ENCODE results near the gene TTLL1.

DNA sequence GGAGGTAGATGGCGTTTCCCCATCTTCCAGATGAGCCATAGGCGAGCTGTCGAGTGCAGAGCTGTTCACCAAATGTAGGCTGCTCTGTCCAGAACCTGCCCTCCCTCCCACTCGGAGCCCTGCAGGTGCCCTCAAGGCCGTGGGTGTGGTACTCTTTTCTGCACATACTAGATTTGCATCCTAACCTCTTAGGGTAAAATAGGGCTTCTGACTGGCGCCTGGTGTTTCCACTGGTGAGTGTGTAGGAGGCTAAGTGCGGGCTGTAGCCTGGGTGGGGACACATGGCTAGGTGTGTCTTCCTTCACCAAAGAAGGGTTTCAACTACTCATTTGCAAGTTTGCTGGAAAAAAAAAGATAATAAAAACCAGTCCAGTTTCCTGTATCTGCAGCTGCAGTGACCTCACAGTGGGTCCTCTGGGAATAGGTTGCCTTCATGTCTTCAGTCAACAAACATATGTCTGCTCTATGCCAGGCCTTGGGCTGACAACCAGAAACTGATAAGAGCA lies 29.8 kb upstream of the TTLL1 start:
- TF ChIP-seq, protein P1, sequence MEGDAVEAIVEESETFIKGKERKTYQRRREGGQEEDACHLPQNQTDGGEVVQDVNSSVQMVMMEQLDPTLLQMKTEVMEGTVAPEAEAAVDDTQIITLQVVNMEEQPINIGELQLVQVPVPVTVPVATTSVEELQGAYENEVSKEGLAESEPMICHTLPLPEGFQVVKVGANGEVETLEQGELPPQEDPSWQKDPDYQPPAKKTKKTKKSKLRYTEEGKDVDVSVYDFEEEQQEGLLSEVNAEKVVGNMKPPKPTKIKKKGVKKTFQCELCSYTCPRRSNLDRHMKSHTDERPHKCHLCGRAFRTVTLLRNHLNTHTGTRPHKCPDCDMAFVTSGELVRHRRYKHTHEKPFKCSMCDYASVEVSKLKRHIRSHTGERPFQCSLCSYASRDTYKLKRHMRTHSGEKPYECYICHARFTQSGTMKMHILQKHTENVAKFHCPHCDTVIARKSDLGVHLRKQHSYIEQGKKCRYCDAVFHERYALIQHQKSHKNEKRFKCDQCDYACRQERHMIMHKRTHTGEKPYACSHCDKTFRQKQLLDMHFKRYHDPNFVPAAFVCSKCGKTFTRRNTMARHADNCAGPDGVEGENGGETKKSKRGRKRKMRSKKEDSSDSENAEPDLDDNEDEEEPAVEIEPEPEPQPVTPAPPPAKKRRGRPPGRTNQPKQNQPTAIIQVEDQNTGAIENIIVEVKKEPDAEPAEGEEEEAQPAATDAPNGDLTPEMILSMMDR (conservative IDR thresholded peaks at IDR 0.05 in 1 of 2, IDR thresholded peaks at IDR 0.05 in 1 of 2; ENCODE audit: extremely low read depth in 1 of 2, insufficient read depth in 1 of 2, low read depth in 1 of 2, low read length in 2 of 2): no peak
- no peak for TF ChIP-seq EZH2 (IDR thresholded peaks at IDR 0.05; ENCODE audit: borderline replicate concordance, low read length)
